Skin of body (tissue), 2 donors: ENCODE measurements around the gene FMO3. TPM values are rescaled to one million over a fixed set of nuclear protein-coding genes. Genes with fewer than 3 reads are reported as not detected.

Experiments used
- DNase-seq: peaks from one replicate; lab custom pipeline; 2025; lab: John Stamatoyannopoulos, UW
- total RNA-seq: library from RNA; depleted of rRNA; stranded (reverse); fragments of >200 nt; gene quantifications from one replicate; pipeline ENCODE4 v1.2.3, GENCODE V29; 2014

The FMO3 gene
- total RNA-seq = not detected

- DNase-seq = no peak
These were observed at the start of gene FMO3 for GRCh38 chr1:171090604-171091003. FMO3 (plus strand) TSS chr1:171090905; CDS start chr1:171092659, 1,754 bp downstream.

- DNase-seq = no peak
These were observed 42.7 kb upstream of the FMO3 start for GRCh38 chr1:171048014-171048413.

- DNase-seq = no peak
These were observed 37.7 kb upstream of the FMO3 start for GRCh38 chr1:171052977-171053376.

- DNase-seq = no peak
These were observed 34.6 kb upstream of the FMO3 start for GRCh38 chr1:171055966-171056643.

GRCh38 chr1:171061425-171062143, 29.1 kb upstream of the FMO3 start:
- DNase-seq = no peak

GRCh38 chr1:171062902-171063301, 27.8 kb upstream of the FMO3 start:
- no peak for DNase-seq

- DNase-seq = no peak
These were observed 15.7 kb upstream of the FMO3 start for GRCh38 chr1:171075041-171075440.

- peak; percentile 49 for DNase-seq
These were observed 9.4 kb upstream of the FMO3 start for GRCh38 chr1:171081314-171081753.

- DNase-seq = no peak
These were observed 8.9 kb upstream of the FMO3 start for GRCh38 chr1:171081763-171082201.

GRCh38 chr1:171082606-171083005, 8.1 kb upstream of the FMO3 start:
- DNase-seq = no peak

- no peak for DNase-seq
These were observed 7.5 kb upstream of the FMO3 start for GRCh38 chr1:171083222-171083621.

- DNase-seq = no peak
These were observed 6.6 kb upstream of the FMO3 start for GRCh38 chr1:171084091-171084490.

GRCh38 chr1:171084870-171085269, 5.8 kb upstream of the FMO3 start:
- DNase-seq = no peak

- DNase-seq = no peak
These were observed 2.8 kb upstream of the FMO3 start for GRCh38 chr1:171087896-171088295.

- no peak for DNase-seq
These were observed 13.2 kb downstream of the FMO3 start for GRCh38 chr1:171103862-171104261.

- DNase-seq = no peak
These were observed 16.7 kb downstream of the FMO3 start for GRCh38 chr1:171107262-171107940.

GRCh38 chr1:171107969-171108368, 17.3 kb downstream of the FMO3 start:
- DNase-seq = no peak

GRCh38 chr1:171109966-171110365, 19.3 kb downstream of the FMO3 start:
- no peak for DNase-seq

GRCh38 chr1:171110621-171111326, 20.1 kb downstream of the FMO3 start:
- peak; percentile 62 for DNase-seq

GRCh38 chr1:171112119-171112518, 21.4 kb downstream of the FMO3 start:
- DNase-seq = no peak

- DNase-seq = no peak
These were observed 22.7 kb downstream of the FMO3 start for GRCh38 chr1:171113382-171113781.
